Activated naive CD8-positive, alpha-beta T cell treated with anti-CD3 and anti-CD28 coated beads, Interleukin-2, amount 10 ng/mL, durations not matched to agents 7 days and 5 days (primary cell): ENCODE measurements around the gene CTNNA2. TPM values are rescaled to one million over a fixed set of nuclear protein-coding genes. Genes with fewer than 3 reads are reported as not detected.

Source experiments
- ATAC-seq: fragments of 150-1000 bp; cut with Tn5 transposase; one replicate; pipeline ENCODE4 v1.10.0; 2021; ENCODE audit warnings: low read depth, moderate library complexity
- POLR2A ChIA-PET: fragments of 350-600 bp; sonication (Branson Sonifier 250); formaldehyde crosslinking; loops from one replicate; lab custom pipeline; 2021; ENCODE audit warnings: antibody characterized with exemption; lab: Charles Lee
- DNase-seq: peaks from one replicate; pipeline ENCODE4 v3.0.0; 2021
- H3K27ac Mint-ChIP-seq: one replicate; pipeline ENCODE4 v1.8.0; 2022; ENCODE audit warnings: mild to moderate bottlenecking, mixed read lengths
- H3K27me3 Mint-ChIP-seq: one replicate; pipeline ENCODE4 v1.8.0; 2022; ENCODE audit warnings: mild to moderate bottlenecking, moderate library complexity, mixed read lengths
- H3K36me3 Mint-ChIP-seq: one replicate; pipeline ENCODE4 v1.8.0; 2021; ENCODE audit warnings: mild to moderate bottlenecking, mixed read lengths
- H3K4me1 Mint-ChIP-seq: one replicate; pipeline ENCODE4 v1.8.0; 2021; ENCODE audit warnings: mixed read lengths
- H3K4me3 Mint-ChIP-seq: one replicate; pipeline ENCODE4 v1.8.0; 2022; ENCODE audit warnings: mild to moderate bottlenecking, moderate library complexity, mixed read lengths
- H3K9me3 Mint-ChIP-seq: one replicate; pipeline ENCODE4 v1.8.0; 2021; ENCODE audit warnings: mixed read lengths
- total RNA-seq, 2 experiments: library from RNA; stranded (reverse); gene quantifications; one replicate each; pipeline ENCODE4 v1.2.3, GENCODE V29; 2021

CTNNA2 gene
- total RNA-seq, 2 experiments from 2014 or later = not detected

DNA sequence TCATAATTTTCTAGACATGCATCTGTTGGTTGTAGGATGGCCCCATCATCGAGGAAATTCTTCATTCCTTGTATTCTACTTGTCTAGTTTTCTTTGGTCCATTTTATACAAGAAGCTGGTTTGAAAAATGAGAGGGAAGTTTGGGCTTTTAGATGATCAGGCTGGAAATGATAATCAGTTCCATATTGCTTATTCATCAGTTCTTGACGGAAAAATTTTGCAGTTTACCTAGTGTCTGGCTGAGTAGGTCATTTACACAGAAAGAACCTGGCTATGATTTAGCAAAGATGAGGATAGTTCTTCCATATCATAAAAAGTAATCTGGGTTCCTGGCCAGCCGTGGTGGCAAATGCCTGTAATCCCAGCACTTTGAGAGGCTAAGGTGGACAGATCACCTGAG, 416.8 kb downstream of the CTNNA2 start:
- Mint-ChIP-seq H3K4me1 (no peaks in the 10 kb centered on the region), H3K27ac (no peak overlapping the region), H3K36me3 (no peaks in the 10 kb centered on the region), H3K27me3 (peaks cover 2% of the 10 kb centered on the region), H3K9me3 (no peaks in the 10 kb centered on the region), H3K4me3 (no peak overlapping the region)
- POLR2A ChIA-PET = no interaction called here
- no peak for DNase-seq
- no peak for ATAC-seq

DNA sequence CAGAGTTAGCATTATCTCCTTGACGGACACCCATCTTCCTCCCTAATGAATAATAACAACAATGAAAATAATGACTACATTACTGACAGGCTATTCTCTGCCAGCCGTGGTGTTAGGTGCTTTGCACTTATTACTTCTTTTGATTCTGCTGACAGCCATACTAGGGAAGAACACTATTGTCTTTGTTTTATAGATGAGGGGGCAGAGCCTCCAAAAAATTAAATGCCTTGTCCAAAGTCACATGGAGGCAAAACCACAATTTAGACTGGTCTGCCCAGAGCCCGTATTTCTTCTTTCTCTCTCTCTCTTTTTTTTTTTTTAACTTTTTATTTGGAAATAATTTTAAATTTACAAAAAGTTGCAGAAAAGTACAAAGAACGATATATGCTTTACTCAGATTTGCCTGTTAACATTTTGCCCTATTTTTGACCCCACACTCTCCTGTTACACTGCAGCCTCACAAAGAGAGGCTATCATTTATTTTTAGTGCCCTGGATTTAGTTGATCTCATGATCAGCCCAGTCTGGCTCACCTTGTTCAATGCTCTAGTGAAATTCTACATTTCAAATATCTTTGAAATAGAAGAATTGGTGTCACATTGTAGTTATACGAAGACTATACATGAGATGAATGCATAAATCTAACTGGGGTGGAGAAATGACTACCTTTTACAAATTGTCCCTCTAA, 422.3 kb downstream of the CTNNA2 start:
- H3K4me3 Mint-ChIP-seq = no peak overlapping the region
- H3K27ac Mint-ChIP-seq = no peak overlapping the region
- ATAC-seq = no peak
- DNase-seq = no peak
- POLR2A ChIA-PET = no interaction called here
- peaks cover 3% of the 10 kb centered on the region for H3K4me1 Mint-ChIP-seq
- H3K36me3 Mint-ChIP-seq = no peaks in the 10 kb centered on the region
- H3K9me3 Mint-ChIP-seq = no peaks in the 10 kb centered on the region
- peaks cover 2% of the 10 kb centered on the region for H3K27me3 Mint-ChIP-seq

DNA sequence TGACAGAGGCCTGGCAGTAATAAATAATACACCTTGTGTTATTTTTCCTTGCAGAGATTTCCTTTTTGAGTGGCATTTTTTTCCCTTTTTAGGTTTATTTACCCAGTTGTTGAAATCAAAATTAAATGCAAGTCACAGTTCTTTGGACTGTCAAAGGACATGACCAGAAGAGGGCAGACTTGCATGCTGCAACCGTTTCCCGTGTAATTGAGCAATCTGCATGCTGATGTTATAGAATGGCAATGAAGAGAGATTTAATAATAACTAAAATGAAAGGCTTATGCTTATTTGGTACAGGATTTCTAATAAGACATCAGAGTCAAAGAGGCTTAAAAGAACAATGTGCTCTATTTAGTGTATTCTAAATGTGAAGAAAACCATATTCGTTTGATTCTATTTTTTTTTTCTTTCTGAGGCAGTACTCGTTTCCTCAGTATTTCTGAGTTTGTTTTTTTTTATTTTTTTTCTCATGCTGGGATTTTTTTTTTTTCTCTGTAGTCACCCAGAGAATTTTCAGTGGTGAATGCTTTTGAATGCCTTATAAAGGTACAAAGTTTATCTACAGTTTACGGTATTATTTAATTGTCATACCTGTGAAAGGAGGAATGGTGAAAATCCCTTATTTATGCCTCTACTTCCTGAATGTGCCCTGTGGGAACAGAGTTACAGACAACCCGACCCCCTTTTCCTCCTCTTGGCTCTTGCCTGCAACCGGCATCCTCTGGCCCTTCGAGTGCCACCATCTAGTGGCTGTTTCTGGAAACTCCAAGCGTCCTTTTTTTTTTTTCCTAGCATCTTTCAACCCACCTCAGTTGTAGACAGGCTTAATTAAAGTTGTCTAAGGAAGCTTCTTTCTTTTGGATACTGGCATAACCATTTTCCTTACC, 423.2 kb downstream of the CTNNA2 start:
- DNase-seq = no peak
- no peak for ATAC-seq
- no peaks in the 10 kb centered on the region for H3K9me3 Mint-ChIP-seq
- peak overlapping the region; percentile 9 for H3K27ac Mint-ChIP-seq
- POLR2A ChIA-PET = no interaction called here
- H3K4me3 Mint-ChIP-seq = no peak overlapping the region
- no peaks in the 10 kb centered on the region for H3K36me3 Mint-ChIP-seq
- H3K4me1 Mint-ChIP-seq = peaks cover 3% of the 10 kb centered on the region
- peaks cover 4% of the 10 kb centered on the region for H3K27me3 Mint-ChIP-seq

DNA sequence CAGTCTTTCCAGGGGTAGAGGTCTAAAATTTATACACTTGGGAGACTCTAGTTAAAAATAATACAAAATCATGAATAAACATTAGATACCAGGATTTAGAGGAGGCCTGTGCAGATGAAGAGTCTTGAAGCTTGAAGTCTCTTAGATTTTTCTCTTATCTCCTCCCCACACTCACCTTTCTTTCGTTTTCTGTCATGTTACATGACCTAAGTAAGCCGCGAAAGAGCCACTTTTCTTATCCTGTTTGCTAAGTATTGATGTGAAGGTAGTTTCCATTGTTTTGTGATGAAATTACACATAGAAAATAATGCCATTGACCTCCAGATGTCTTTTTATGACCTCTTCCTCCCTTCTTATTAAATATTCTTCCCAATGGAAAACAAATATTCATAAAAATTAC, 423.9 kb downstream of the CTNNA2 start:
- no peaks in the 10 kb centered on the region for H3K9me3 Mint-ChIP-seq
- no peaks in the 10 kb centered on the region for H3K36me3 Mint-ChIP-seq
- peaks cover 4% of the 10 kb centered on the region for H3K27me3 Mint-ChIP-seq
- no peak overlapping the region for H3K4me3 Mint-ChIP-seq
- POLR2A ChIA-PET = no interaction called here
- no peak overlapping the region for H3K27ac Mint-ChIP-seq
- no peak for DNase-seq
- ATAC-seq = no peak
- peaks cover 3% of the 10 kb centered on the region for H3K4me1 Mint-ChIP-seq

DNA sequence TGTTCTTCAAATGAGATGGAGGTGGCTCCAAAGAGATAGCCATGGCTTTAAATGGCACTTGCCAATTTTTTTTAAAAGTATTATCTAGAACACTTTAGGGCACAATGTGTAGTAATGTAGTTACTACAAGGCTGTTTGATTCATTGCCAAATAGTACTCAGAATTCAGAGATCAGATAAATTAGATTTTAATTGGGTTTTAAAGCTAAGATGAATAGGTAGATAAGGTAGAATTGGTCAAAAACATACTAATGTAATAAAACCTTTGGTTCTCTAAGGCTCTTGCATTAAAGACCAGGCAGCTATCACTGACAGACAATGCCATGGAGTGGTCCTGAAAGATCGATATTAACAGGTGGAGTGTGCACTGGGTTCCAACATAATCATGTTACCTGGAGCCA, 425.8 kb downstream of the CTNNA2 start:
- H3K36me3 Mint-ChIP-seq = no peaks in the 10 kb centered on the region
- no peak overlapping the region for H3K27ac Mint-ChIP-seq
- DNase-seq (no peak), ATAC-seq (no peak)
- no peaks in the 10 kb centered on the region for H3K9me3 Mint-ChIP-seq
- H3K4me1 Mint-ChIP-seq = peaks cover 3% of the 10 kb centered on the region
- H3K4me3 Mint-ChIP-seq = no peak overlapping the region
- POLR2A ChIA-PET = no interaction called here
- peaks cover 2% of the 10 kb centered on the region for H3K27me3 Mint-ChIP-seq

DNA sequence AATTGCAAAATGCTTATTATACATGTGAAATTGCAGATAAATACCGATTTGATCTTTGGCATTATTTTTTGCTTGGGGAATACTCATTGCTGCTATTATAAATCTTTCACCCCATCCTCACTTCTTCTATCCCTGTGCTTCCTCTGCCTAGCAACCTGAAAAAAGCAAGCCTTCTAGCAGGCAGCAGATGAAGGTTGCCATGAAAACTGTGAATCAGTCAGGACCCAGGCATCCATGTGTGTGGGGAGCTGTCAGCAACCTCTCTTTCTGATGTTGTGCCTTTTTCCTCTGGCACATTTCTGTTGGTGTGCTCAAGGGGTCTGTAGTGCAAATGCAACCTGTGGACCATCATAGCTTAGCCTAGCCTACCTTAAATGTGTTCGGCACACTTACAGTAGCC, 427.5 kb downstream of the CTNNA2 start:
- POLR2A ChIA-PET = no interaction called here
- Mint-ChIP-seq H3K9me3 (no peaks in the 10 kb centered on the region), H3K27ac (no peak overlapping the region), H3K36me3 (no peaks in the 10 kb centered on the region), H3K4me1 (peaks cover 3% of the 10 kb centered on the region), H3K4me3 (no peak overlapping the region), H3K27me3 (peaks cover 2% of the 10 kb centered on the region)
- no peak for ATAC-seq
- no peak for DNase-seq

DNA sequence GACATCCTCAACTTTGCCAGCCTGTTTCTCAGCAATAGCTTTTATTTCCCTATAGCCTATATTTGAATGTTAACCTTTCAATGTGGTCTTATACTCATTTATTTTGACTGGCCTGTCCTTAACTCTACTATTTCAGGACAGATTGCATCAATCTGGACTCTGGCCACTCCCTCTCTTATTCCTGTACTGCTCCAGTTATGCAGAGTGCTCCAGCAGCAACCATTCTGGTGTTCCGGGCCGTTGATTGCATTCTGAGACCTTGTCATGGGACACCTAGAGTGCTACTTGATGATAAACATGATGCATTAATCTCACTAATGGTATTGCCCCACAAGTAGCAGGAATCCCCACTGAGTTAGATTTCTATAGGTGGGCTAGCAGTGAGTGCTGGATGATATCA, 428.3 kb downstream of the CTNNA2 start:
- Mint-ChIP-seq H3K4me1 (peaks cover 1% of the 10 kb centered on the region), H3K9me3 (no peaks in the 10 kb centered on the region), H3K27ac (no peak overlapping the region), H3K36me3 (no peaks in the 10 kb centered on the region), H3K4me3 (no peak overlapping the region), H3K27me3 (peaks cover 2% of the 10 kb centered on the region)
- ATAC-seq (no peak), DNase-seq (no peak)
- POLR2A ChIA-PET = no interaction called here

DNA sequence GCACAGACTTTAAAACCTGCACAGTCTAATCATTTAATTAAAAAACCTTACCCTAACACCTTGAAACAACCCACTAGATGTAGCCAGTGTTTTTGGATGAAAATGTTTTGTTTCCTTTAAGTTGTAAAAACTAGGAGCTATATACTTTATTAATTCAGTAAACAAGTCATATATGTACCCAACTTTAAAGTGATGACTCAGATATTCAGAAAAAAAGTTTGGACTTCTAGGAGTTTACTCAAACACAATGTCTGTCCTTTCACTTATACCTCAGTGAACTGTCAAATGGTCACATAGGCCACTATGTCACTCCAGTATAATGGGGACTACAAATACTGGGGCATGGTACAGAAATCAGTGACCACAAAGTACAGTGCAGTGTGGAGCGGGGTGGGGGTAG, 431.4 kb downstream of the CTNNA2 start:
- no peaks in the 10 kb centered on the region for H3K36me3 Mint-ChIP-seq
- H3K27me3 Mint-ChIP-seq = peaks cover 2% of the 10 kb centered on the region
- no peak overlapping the region for H3K4me3 Mint-ChIP-seq
- POLR2A ChIA-PET = no interaction called here
- H3K4me1 Mint-ChIP-seq = no peaks in the 10 kb centered on the region
- H3K9me3 Mint-ChIP-seq = no peaks in the 10 kb centered on the region
- no peak overlapping the region for H3K27ac Mint-ChIP-seq
- DNase-seq (no peak), ATAC-seq (no peak)

DNA sequence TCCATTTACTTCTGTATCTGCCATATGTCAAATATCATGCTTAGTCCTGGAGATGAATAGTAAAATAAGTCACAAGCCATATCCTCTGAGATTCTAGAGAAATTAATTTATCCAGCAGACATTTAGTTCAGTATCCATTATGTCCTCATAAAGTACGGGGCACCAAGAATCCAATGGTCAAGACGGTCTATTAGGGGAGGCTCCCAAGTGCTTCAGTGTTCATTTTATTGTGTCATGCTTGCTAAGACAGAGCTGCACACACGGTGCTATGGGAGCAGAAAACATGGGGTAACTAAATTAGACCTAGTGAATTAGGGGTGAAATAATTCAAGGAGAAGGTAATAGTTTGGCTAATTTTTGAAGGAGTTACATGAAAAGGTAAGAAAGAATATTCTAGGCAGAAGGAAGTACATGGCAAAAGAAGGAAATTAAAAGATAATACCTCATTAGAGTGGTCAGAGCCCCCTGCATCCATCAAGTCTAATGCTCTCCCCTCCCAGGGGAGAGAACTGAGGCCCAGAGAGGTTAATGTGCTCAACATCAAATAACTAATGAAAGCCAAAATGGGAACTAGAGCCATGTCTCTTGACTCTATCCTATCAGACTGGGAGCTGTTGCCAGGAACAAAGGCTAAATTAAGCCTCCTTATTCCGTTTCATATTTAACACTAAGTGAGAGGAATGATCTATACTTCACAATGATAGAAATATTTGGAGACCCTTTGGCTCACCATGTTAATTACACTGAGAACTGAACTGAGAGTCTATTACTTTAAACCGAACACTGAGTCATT, 433.0 kb downstream of the CTNNA2 start:
- no peaks in the 10 kb centered on the region for H3K4me1 Mint-ChIP-seq

DNA sequence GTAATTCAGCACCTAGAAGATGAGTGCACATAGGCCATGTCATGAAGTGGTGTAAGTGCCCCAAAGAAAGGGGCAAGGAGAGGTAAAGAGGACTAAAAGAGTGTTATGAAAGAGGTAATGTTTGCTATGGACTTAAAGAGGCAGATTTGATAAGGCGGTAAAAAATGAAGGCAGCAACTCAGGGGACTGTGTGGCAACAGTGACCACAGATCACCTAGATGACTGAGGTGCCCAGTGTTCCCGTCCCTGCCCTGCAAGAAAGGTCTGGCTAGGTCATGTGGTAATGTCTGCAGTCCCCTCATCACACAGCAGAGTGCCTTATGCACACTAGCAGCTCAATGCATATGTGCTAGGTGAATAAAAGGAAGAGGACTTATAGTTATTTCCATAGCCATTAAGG, 434.9 kb downstream of the CTNNA2 start:
- POLR2A ChIA-PET = no interaction called here
- no peak for ATAC-seq

More for the DNA sequence above, 433.0 kb downstream of the CTNNA2 start:
- no peaks in the 10 kb centered on the region for H3K27me3 Mint-ChIP-seq
- H3K36me3 Mint-ChIP-seq = no peaks in the 10 kb centered on the region
- DNase-seq (no peak), ATAC-seq (no peak)
- H3K9me3 Mint-ChIP-seq = no peaks in the 10 kb centered on the region
- no peak overlapping the region for H3K27ac Mint-ChIP-seq
- no peak overlapping the region for H3K4me3 Mint-ChIP-seq
- POLR2A ChIA-PET = no interaction called here

DNA sequence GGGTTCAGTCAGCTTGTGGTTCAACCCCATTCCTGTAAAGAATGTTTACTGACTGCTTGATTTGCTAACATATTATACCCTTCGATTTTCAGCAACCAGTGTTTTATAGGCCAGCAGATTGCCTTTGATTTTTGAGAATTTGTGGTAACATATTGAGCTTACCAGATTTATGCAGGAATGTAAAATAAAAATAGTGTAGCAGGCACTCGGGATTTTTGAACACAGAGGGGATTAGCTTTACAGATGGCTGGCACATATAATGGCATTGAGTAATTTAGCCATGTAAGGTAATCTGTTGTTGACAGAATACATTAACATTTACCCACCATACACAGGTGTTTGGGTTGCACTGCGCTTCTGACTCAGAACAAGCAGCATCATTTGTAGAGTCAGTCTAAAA, 437.7 kb downstream of the CTNNA2 start:
- ATAC-seq = no peak
- Mint-ChIP-seq H3K4me1 (no peaks in the 10 kb centered on the region), H3K27me3 (no peaks in the 10 kb centered on the region), H3K9me3 (peaks cover 2% of the 10 kb centered on the region), H3K36me3 (no peaks in the 10 kb centered on the region), H3K27ac (no peak overlapping the region), H3K4me3 (no peak overlapping the region)
- POLR2A ChIA-PET = no interaction called here
- no peak for DNase-seq

More for the DNA sequence above, 434.9 kb downstream of the CTNNA2 start:
- H3K4me3 Mint-ChIP-seq = no peak overlapping the region
- no peak overlapping the region for H3K27ac Mint-ChIP-seq
- H3K36me3 Mint-ChIP-seq = no peaks in the 10 kb centered on the region
- no peaks in the 10 kb centered on the region for H3K4me1 Mint-ChIP-seq
- H3K9me3 Mint-ChIP-seq = no peaks in the 10 kb centered on the region
- no peak for DNase-seq
- H3K27me3 Mint-ChIP-seq = no peaks in the 10 kb centered on the region

DNA sequence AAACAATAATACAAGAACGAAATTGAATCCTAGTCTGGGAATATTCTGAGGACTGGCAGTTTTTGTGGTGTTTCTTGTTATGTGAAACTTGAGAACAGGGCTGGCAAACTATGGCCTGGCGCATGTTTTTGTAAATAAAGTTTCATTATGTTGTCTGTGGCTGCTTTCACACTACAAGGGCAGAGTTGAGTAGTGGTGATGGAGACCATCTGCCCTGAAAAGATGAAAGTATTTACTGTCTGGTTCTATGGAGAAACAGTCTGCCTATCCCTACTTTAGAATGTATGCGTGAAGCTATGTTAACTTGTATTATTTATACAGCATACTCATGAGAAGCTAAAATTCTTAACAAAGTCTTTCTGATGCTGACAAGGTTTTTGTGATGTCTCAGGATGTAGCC, 439.8 kb downstream of the CTNNA2 start:
- Mint-ChIP-seq H3K4me1 (no peaks in the 10 kb centered on the region), H3K36me3 (no peaks in the 10 kb centered on the region), H3K9me3 (peaks cover 2% of the 10 kb centered on the region), H3K27me3 (no peaks in the 10 kb centered on the region), H3K4me3 (no peak overlapping the region), H3K27ac (no peak overlapping the region)
- DNase-seq (no peak), ATAC-seq (no peak)
- POLR2A ChIA-PET = no interaction called here

DNA sequence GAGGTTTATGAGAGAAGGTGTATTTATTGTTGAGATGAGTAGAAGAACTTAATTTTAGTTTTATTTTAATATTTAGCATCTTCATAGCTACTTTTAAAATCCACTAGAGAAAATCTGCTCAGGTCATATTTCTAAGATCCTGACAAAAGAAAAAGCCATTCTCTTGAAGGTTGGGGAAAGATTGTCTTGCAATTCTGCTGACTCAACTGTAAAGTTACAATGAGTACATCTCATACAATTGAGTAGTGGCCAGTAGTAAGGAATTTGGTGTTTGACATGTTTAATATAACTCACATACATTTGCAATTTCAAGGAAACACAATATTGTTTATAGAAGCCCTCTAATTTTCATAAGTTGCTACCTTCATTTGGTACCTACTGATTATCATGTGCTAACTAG, 447.2 kb downstream of the CTNNA2 start:
- no peak overlapping the region for H3K27ac Mint-ChIP-seq
- ATAC-seq = no peak
- H3K36me3 Mint-ChIP-seq = no peaks in the 10 kb centered on the region
- no peaks in the 10 kb centered on the region for H3K4me1 Mint-ChIP-seq
- POLR2A ChIA-PET = no interaction called here
- peaks cover 2% of the 10 kb centered on the region for H3K9me3 Mint-ChIP-seq
- DNase-seq = no peak
- H3K4me3 Mint-ChIP-seq = no peak overlapping the region
- H3K27me3 Mint-ChIP-seq = no peaks in the 10 kb centered on the region
